Brain pericyte (primary cell): ENCODE results near the gene ENOX1.

Experiments used
- DNase-seq: peaks from one replicate; pipeline ENCODE4 v3.0.0-alpha.2; 2012; ENCODE audit warnings: low read depth, low spot score

The ENOX1 gene

DNA sequence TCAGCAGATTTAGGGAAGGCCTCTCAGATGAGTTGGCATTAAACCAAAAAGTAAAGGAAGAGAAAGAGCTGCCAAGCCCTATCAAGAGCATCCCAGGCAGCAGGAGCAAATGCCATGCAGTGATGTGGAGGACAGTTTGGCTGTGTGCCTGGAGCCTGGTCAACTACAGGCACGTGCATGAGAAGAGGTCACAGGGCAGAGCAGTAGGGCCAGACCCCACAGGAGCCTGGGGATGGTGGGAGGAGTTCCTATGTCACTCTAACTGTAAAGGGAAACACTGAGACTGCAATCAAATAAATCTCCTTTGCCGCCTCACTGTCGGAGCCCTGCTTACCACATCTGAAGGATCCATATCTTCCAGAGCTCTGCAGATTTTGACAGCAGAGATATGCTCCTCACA is 240.5 kb downstream of the ENOX1 start:
- peak; percentile 67 for DNase-seq

DNA sequence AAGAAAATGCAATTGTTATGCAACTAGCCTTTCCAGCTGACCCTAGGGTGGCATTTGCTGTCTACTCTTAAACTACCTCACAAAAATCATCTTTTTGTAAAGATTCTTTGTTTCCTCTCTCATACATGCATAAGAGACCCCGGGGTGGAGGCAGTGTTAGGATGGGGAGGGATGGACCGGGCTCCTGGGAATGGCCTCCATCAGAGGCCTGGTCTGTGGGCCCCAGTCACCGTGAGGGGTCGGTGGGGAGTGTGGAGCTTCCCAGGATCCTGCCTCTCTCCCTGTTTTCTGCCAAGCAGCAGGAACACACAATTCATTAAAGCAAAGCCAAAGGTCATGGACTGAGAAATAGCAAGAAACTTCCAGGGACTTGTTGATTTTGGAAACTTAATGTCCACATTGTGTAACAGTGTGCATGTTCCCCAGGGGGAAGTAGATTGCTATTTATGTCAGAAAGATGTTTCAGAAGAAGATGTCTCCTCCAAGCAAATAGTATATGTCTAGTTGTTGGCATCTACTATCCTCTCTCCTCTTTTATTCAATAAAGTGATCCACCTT is 241.4 kb downstream of the ENOX1 start:
- DNase-seq, result peak; percentile 68

DNA sequence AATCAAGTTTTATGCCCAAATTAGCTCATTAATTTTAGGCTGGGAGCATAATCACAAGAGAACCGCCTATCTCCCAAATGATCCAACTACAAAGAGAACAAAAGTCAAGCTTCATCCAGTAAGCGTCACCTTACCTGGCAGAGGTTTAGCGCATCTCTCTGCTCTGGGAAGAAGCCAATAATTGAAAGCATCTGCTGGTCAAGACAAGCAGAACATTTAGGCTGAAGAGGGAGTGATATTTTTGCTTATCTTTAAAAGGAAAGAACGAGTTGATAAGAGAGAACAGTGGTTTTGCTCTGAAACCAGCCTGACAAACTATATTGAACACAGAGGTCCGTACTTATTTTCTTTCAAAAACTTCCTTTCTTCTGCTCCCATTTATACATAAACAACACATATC is 242.1 kb downstream of the ENOX1 start:
- DNase-seq, result no peak

DNA sequence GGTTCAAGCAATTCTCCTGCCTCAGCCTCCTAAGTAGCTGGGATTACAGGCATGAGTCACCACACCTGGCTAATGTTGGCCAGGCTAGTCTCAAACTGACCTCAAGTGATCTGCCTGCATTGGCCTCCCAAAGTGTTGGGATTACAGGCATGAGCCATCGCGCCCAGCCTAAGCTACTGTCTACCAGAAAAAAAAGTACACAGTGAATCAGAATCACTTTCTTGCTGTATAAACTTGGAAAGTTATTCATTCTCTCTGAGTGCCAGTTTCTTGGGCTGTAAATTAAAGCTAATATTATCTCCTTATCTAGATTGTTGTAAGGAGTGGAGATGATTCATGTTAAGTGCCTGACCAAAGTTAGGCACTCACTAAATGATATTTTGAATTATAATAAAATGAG is 242.8 kb downstream of the ENOX1 start:
- no peak for DNase-seq

DNA sequence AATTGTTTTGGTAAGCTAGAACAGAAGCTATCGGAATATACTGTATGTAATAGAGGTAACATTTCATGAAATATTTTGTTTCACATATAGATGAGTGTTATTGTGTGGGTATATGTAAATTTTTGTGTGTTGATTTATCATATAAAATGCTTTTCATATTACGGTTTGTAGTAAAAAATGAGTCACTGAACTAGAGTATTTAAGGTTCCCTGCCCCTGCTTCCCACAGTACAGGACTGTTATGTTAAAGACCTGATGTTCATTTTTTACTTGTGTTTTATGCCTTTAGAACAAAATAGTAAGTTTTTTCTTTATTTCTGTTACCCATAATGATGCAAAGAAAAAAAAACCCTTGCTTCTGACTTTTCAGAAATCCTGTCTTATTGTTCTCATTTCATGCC is 243.4 kb downstream of the ENOX1 start:
- DNase-seq, result no peak

DNA sequence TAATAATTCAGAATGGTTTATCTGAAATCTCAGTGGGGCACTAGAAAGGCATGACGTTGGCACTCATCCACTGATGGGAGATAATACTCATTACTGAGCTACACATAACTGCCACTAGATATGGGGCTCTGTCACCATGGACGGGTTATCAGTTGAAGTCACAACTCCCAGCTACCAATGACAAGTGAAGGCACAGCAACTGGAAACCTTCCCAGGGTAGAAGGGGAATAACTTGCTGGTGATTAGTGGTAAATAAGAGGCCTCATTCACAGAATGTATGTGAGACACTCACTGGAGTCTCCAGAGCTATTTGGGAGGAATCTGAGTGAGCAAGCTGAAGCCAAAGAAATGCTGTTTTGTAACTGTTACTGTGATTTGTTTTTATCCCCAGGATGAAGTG is 249.6 kb downstream of the ENOX1 start:
- no peak for DNase-seq

DNA sequence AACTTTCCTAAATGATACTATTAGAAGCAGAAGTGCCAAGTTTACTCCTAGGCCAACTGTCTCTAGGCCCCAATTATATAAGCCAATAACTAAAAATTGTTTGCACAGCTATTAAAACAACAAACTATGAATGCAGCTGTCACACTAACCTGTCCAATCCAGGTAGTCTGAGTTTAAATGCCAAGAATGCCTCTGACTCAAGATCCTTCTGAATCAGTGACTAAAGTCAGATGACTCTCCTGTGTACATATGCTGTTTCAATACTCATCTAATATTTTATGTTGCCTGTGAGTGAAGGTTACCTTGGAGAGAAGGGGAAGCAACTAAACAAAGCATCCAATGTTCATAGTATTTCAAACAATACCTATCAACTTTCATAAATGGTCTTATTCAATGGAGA is 257.0 kb downstream of the ENOX1 start:
- DNase-seq, result no peak

DNA sequence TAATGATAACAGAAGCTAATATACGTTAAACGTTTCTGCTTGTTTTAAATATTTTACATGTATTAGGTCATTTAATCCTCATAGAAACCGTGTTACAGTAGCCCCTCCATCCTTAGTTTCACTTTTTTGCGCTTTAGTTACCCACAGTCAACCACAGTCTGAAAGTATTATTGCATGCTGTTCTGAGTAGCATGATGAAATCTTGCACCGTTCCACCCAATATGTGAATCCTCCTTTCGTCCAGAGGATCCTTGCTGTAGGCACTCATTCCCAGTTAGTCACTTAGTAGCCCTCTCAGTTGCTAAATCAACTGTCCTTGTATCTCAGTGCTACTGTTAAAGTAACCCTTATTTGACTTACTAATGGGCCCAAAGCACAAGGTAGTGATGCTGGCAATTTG is 257.8 kb downstream of the ENOX1 start:
- DNase-seq, result no peak

DNA sequence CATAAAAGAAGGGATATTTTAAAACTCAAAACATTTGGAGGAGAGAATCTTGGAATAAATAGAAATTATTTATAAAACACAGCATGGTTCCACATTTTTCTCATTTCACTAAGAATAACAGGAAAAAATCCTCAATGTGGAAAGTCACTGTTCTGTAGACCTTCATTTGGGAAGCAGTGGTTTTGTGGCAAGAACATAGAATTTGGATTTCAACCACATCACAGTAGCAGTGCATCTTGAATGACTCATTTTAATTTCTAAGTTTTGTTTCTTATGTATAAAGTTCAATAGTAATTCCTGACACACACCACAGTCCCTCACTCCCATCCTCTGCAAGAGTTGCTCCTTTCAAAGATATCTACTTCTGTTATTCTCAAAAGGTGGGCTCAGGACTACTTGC is 264.0 kb downstream of the ENOX1 start:
- DNase-seq, result no peak

DNA sequence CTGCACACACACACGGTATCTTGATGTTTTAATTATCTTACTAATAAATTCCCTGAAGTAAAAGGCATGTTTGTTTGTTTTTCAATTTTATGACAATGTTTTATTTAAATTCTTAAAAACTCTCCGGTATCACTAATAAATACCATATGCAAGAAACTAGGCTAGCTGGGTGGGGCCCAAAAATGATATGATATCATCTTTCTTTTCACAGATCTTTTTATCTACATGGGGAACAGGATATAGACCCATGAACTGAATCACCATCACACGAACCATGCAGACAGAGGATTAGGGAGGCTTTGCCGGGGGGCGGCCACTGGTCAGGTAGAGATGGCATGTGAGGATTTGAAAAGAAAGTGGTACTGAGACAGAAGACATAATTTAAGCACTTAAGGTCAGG is 266.4 kb downstream of the ENOX1 start:
- no peak for DNase-seq

DNA sequence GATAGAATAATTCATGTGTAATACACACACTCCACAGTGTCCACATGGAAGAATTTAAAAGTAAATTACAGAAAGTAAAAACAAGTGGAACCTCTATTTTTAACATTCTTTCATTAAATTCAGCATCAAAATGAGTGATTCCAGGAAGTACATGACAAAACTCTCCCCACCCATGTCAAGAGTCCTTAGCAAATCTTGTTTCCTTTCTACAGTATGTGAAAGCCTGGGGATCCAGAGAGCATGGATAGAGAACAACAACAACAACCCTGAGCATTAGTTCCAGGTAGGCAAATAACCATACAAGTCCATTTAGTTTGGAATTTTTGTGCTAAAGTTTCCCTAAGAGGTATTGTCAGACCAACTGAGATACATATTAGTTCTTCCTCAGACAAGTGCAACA is 267.9 kb downstream of the ENOX1 start:
- no peak for DNase-seq

DNA sequence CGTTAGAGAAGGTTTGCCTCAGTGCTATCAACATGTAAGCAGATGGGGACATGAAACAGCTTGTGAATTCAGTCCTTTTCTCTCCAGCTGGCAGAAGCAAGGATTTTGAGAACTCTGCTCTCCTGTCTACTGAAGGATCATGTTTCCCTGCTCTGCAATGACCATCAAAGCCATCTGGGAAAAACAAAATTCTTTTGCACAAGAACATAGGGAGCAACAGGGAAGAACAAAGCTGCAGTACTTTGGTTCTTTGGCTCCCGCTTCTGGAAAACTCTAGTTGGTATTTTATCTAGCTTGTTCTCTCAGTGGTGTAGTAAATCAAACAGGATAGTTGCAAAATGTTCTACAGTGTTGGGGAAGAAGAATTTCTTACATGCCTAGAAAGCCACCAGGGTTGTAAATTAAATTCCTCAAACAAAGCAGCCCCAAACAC is 270.4 kb downstream of the ENOX1 start:
- no peak for DNase-seq

DNA sequence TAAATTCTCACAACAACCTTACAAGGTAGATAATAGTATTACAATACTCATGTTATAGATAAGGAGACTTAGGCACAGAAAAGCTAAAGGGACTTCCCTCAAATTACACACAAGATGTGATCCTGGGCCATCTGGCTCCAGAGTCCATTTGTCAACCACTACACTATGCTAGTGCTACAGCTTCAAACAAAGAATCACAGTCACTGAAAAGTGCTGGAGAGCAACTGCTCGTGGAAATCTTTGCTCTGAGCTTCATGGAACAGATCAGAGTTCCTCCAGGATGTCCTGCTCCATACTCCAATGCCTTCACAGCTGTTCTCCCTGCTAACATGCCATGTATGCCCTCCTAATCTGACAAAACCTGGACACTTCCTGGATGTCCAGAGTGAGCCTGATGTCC is 271.2 kb downstream of the ENOX1 start:
- DNase-seq, result no peak

DNA sequence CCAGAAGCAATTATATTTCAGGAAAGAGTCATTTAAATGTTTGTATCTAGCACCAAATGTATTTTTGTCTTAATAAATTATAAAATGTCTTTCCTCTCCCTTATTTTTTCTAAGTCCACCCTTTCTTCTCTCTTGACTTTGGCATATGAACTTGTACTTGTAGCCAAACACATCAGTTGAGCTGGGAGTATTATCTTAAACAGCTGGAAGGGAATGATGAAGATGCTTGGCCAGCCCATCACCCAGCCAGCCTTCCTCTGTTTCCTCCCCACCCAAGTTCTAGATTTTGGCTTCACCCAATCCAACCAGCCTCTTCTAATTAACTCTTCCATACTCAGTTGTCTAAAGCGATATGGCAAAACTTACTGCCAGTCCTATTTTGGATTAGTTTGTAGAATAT is 272.5 kb downstream of the ENOX1 start:
- DNase-seq, result no peak

DNA sequence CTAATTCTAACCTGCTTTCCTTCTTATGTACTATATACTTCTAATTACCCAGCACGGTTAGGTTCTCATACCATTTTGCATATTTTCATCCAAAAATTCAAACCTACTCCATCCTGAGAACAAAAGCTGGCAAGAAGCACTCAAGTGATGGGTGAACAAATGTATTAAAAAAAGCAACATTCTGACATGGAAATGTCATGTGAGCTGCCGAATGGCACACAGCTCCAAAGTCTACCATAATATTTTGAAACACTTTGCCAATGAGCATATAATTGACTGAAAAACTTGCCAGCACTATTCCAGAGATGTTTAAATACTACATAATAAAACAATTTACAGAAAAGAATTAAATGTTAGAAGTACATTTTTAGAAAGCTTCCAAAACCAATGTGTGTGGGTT is 274.6 kb downstream of the ENOX1 start:
- no peak for DNase-seq

DNA sequence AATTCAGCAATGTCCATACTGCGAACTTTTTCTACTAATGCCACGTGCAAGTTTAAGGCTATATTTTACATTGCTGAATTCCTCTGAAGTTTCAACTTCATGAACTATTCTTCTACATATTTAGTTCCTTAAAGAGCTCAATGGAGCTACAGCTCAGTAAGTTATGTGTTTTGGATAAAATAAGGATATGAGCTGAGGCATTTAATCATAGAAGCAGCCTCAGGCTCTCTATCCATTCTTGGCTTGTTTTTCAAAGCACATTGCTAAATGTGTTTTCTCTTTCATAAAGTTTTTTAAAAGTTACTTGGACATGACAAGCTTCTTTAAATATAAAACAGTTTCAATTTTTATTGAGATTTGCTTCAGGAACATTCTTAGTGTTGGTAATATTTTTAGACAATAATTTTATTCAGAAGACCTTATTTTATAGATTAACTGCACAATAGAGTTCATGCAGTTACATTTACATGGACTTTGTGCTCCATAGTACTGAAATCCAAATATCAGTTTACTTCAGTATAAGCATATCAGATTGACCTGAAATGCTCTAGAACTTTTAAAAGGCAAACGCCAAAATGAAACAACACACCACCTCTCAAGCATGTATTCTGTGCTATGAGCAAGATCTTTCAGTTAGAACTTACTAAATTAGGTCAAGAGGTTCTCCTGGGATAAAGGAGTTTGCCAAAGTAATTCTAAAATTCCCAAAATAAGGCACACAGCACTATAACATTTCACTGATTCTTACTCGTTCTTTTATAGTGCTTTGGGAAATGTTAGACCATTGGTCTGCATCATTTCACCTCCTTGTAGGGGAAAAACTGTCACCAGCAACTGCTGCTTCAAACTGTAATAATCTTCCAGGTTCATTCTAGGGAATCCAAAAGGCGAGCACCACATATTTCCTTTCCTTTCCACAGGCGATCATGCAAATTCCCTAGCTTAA is 275.5 kb downstream of the ENOX1 start:
- no peak for DNase-seq

DNA sequence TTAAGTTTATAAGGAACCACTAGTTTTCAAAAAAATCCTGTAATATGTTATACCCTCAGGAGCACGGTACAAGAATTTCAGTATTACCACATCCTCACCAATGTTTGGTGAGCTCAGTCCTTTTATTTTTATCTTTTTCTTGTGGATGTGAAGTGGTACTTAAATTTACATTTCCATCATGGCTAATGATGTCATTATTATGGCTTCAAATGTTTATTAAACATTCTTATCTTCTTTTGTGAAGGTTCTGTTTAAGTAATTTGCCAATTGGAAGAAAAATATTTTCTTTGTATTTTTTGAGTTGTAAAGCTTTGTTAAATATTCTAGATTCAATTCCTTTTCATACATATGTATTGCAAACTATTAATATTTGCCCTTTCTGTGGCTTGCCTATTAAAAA is 291.0 kb downstream of the ENOX1 start:
- DNase-seq, result no peak

DNA sequence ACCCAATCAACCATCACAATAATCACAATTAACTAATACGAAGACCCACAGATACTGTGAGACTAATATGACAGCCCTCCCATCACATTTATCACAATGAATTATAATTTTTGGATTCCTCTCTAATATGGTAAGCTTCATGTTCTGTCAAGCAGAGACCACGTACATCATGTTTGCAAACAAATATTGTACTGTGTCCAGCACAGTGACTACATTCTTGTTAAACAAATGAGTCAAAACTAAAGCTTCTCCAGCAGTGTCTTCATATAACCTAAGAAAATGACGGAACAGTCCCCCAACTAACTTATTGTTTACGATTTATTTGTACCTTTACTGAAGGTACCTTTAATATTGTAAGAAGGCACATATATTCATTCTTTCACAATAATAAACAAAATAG is 292.6 kb downstream of the ENOX1 start:
- DNase-seq, result no peak

DNA sequence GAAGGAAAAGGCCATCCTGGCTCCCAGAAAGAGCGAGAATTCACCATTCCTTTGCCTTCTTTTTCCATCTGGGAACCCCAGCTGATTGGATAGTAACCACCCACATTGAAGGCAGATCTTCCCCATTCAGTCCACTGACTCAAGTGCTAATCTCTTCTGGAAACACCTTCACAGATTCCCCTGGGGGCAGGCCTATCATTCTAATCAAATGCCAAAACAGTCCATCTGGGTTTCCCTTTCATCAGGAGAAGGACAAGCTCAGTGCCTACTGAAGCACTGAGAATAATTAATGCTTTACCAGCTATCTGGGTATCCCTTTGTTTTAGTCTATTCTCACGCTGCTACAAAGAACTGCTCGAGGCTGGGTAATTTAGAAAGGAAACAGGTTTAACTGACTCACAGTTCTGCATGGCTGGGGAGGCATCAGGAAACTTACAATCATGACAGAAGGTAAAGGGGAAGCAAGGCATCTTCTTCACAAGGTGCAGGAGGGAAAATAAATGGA is 293.2 kb downstream of the ENOX1 start:
- DNase-seq, result no peak

DNA sequence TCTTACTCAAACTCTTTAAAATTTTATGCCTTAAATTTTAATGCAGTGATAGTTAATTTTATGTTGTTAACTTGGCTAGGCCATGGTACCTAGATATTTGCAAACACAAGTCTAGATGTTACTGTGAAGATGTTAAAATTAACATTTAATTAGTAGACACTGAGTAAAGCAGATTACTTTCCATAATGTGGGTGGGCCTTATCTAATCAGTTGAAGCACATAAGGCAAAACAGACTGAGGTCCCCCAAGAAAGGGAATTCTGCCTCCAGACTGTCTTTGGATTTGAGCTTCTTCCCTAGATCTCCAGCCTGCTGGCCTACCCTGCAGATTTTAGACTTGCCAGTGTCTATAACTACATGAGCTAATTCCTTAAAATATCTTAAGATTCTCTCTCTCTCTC is 294.0 kb downstream of the ENOX1 start:
- no peak for DNase-seq

DNA sequence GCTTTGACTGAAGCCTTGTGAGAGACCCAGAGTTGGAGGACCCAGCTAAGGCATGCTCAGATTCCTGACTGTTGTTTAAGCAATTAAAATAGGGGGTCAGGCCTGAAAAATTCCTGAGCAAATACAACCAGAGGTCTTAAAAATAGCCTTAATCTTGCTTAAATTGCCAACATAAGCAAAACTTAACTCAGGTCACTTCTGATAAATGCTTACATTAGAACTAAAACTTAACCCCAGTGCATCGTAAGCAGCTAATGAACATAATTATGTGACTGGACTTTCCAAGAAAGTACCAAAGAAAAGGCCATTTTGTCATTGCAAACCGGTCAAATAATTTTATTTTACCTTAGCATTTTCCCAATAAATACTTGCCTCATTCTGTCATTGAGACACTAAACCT is 294.5 kb downstream of the ENOX1 start:
- DNase-seq, result no peak

DNA sequence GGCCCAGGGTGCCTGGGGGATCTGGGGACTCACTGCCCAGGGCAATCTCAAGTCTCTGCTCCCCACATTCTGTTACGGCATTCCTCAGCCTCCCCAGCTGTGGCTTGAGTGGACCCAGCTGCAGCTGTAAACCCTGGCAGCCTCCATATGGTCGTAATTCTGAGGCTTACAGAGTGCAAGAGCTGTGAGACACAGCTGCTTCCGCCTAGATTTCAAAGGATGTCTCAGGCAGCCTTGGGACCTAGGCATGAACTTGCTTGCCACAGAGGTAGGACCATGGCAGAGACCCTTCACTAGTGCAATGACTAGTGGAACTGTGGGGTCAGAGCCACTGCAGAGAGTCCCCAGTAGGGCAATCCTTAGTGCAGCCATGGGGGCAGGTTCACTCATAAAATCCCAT is 297.5 kb downstream of the ENOX1 start:
- no peak for DNase-seq

DNA sequence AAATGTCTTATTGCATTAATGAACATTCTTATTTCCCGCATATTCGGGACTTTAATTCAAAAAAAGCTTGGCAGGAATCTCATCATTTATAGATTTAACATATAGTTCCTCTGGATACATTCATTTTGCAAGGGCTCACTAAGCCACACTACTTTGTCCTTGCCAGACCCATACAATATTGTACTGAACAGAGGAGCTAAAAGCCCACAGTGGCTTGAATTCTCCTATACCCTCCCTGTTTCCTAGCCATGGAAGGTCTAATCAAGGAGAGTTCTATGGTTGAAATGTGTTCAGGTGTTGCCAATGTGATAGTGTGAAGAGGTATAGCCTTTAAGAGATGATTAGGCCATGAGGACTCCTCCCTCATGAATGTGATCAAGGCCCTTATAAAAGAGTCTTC is 298.9 kb downstream of the ENOX1 start:
- no peak for DNase-seq
